HEK293 (cell line): ENCODE data around the gene RFTN1.

Experiments used
- CTCF ChIA-PET: fragments of 350-600 bp; formaldehyde crosslinking; extraction: SDS; loops from one replicate; lab custom pipeline; 2021; ENCODE audit warnings: antibody characterized with exemption; lab: Yijun Ruan, JAX
- POLR2A ChIA-PET: fragments of 300-600 bp; formaldehyde crosslinking; extraction: SDS; loops from one replicate; lab custom pipeline; 2020; ENCODE audit warnings: antibody characterized with exemption, inconsistent platforms; lab: Yijun Ruan, JAX
- H3K27ac ChIP-seq: fragments of 200-500 bp; sonication (Bioruptor generic); 2 replicates; pipeline ENCODE4 v1.5.1; 2014; ENCODE audit warnings: low read depth, low read length, control low read depth, inconsistent platforms; ENCODE audit errors: extremely low read depth
- H3K36me3 ChIP-seq, 2 experiments: fragments of 200-500 bp in 1 of 2; sonication (Bioruptor generic) in 1 of 2; 1 replicate in 1 of 2; 2 replicates in 1 of 2; pipeline ENCODE4 v1.5.1; 2014 to 2017; ENCODE audit warnings: inconsistent platforms in 2 of 2, low read length in 2 of 2; ENCODE audit not compliant: control insufficient read depth in 2 of 2, insufficient read depth in 1 of 2
- H3K4me1 ChIP-seq: fragments of 200-500 bp; sonication (Bioruptor generic); 2 replicates; pipeline ENCODE4 v1.5.1; 2014; ENCODE audit warnings: mild to moderate bottlenecking, low read length, inconsistent platforms; ENCODE audit not compliant: control insufficient read depth, insufficient read depth
- H3K4me3 ChIP-seq: 2 replicates; pipeline ENCODE4 v1.5.1; 2011; ENCODE audit warnings: low read depth, mild to moderate bottlenecking, control low read depth, low read length, moderate library complexity
- H3K9me3 ChIP-seq: fragments of 200-500 bp; sonication (Bioruptor generic); 2 replicates; pipeline ENCODE4 v1.5.1; 2014; ENCODE audit warnings: low read depth, low read length, inconsistent platforms; ENCODE audit not compliant: control insufficient read depth, insufficient read depth
- EGR2 ChIP-seq: fragments of 450-650 bp; formaldehyde crosslinking; IDR thresholded peaks from 2 replicates; pipeline ENCODE4 v1.5.1; 2016; ENCODE audit warnings: low read depth, missing biosample characterization, missing genetic modification characterization
- GLI2 ChIP-seq: fragments of 450-650 bp; formaldehyde crosslinking; IDR thresholded peaks from 2 replicates; pipeline ENCODE4; 2017; ENCODE audit warnings: missing biosample characterization, missing genetic modification characterization, low read depth, borderline replicate concordance
- GLIS2 ChIP-seq: fragments of 450-650 bp; formaldehyde crosslinking; IDR thresholded peaks from 2 replicates; pipeline ENCODE4 v1.5.1; 2016; ENCODE audit warnings: missing biosample characterization, missing genetic modification characterization
- RBAK ChIP-seq: fragments of 450-650 bp; formaldehyde crosslinking; IDR thresholded peaks from 2 replicates; pipeline ENCODE4 v1.5.1; 2016; ENCODE audit warnings: missing biosample characterization, missing genetic modification characterization
- SCRT2 ChIP-seq: fragments of 450-650 bp; formaldehyde crosslinking; IDR thresholded peaks from 2 replicates; pipeline ENCODE4 v1.5.1; 2016; ENCODE audit warnings: missing biosample characterization, missing genetic modification characterization
- ZBTB48 ChIP-seq: fragments of 450-650 bp; formaldehyde crosslinking; IDR thresholded peaks from 2 replicates; pipeline ENCODE4 v1.5.1; 2016; ENCODE audit warnings: missing biosample characterization, missing genetic modification characterization
- ZFP69B ChIP-seq: fragments of 450-650 bp; formaldehyde crosslinking; IDR thresholded peaks from 2 replicates; pipeline ENCODE4 v1.5.1; 2016; ENCODE audit warnings: missing biosample characterization, missing genetic modification characterization
- ZNF138 ChIP-seq: fragments of 450-650 bp; formaldehyde crosslinking; IDR thresholded peaks from 2 replicates; pipeline ENCODE4 v1.5.1; 2016; ENCODE audit warnings: missing biosample characterization, missing genetic modification characterization, borderline replicate concordance
- ZNF140 ChIP-seq: fragments of 450-650 bp; formaldehyde crosslinking; IDR thresholded peaks from 2 replicates; pipeline ENCODE4 v1.5.1; 2016; ENCODE audit warnings: missing biosample characterization, missing genetic modification characterization
- ZNF221 ChIP-seq: fragments of 450-650 bp; formaldehyde crosslinking; IDR thresholded peaks from 2 replicates; pipeline ENCODE4 v1.5.1; 2017; ENCODE audit warnings: missing biosample characterization, missing genetic modification characterization, borderline replicate concordance
- ZNF23 ChIP-seq: fragments of 450-650 bp; formaldehyde crosslinking; IDR thresholded peaks from 2 replicates; pipeline ENCODE4 v1.5.1; 2016; ENCODE audit warnings: missing biosample characterization, missing genetic modification characterization, borderline replicate concordance
- ZNF274 ChIP-seq, 2 experiments: fragments of 200-500 bp in 1 of 2; fragments of 450-650 bp in 1 of 2; sonication (Bioruptor generic) in 1 of 2; formaldehyde crosslinking in 1 of 2; IDR thresholded peaks; 2 replicates each; pipeline versions ENCODE4 v1.5.1 to v1.6.1; 2014 to 2016; ENCODE audit warnings: borderline replicate concordance in 1 of 2, inconsistent platforms in 1 of 2, low read length in 1 of 2, missing biosample characterization in 1 of 2, missing genetic modification characterization in 1 of 2
- ZNF530 ChIP-seq: fragments of 450-650 bp; formaldehyde crosslinking; IDR thresholded peaks from 2 replicates; pipeline ENCODE4 v1.5.1; 2016; ENCODE audit warnings: low read depth, missing biosample characterization, missing genetic modification characterization
- ZNF548 ChIP-seq: fragments of 450-650 bp; formaldehyde crosslinking; IDR thresholded peaks from 2 replicates; pipeline ENCODE4 v1.5.1; 2016; ENCODE audit warnings: missing biosample characterization, missing genetic modification characterization
- ZNF561 ChIP-seq: fragments of 450-650 bp; IDR thresholded peaks from 2 replicates; pipeline ENCODE4 v1.5.1; 2018; ENCODE audit warnings: missing biosample characterization, missing genetic modification characterization, borderline replicate concordance
- ZNF660 ChIP-seq: fragments of 450-650 bp; IDR thresholded peaks from 2 replicates; pipeline ENCODE4 v1.5.1; 2018; ENCODE audit warnings: missing biosample characterization, mild to moderate bottlenecking, missing genetic modification characterization
- TF ChIP-seq, protein P1 (sequence below): fragments of 450-650 bp; formaldehyde crosslinking; IDR thresholded peaks from 2 replicates; pipeline ENCODE4 v1.5.1; 2016; ENCODE audit warnings: missing biosample characterization, missing genetic modification characterization
- TF ChIP-seq, protein P2 (sequence below): fragments of 450-650 bp; formaldehyde crosslinking; IDR thresholded peaks from 2 replicates; pipeline ENCODE4 v1.5.1; 2016; ENCODE audit warnings: missing biosample characterization, missing genetic modification characterization
- TF ChIP-seq, protein P3 (sequence below): fragments of 450-650 bp; IDR thresholded peaks from 2 replicates; pipeline ENCODE4 v1.5.1; 2018; ENCODE audit warnings: missing biosample characterization, missing genetic modification characterization
- TF ChIP-seq, protein P4 (sequence below): fragments of 450-650 bp; formaldehyde crosslinking; IDR thresholded peaks from 2 replicates; pipeline ENCODE4 v1.5.1; 2016; ENCODE audit warnings: missing biosample characterization, missing genetic modification characterization

Gene RFTN1

DNA sequence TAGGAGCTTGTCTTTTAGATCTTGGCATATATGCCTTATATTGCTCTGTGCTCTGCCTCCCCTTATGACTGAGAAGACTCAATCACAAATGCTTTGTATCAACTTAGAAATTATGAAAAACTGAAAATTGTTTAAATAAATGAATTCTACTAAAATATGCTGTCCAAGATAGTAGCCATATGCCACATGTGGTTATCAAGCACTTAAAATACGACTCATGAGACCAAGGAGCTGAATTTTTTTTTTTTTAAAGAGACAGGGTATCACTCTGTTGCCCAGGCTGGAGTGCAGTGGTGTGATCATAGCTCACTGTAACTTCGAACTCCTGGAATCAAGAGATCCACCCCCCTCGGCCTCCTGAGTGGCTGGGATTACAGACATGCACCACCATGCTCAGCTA, 118.3 kb downstream of the RFTN1 start (continued):
- TF ChIP-seq ZNF274 (IDR thresholded peaks at IDR 0.05; ENCODE audit: low read length) (no peak), ZNF274 (tag by site-specific recombination; IDR thresholded peaks at IDR 0.05; ENCODE audit: borderline replicate concordance) (no peak)

DNA sequence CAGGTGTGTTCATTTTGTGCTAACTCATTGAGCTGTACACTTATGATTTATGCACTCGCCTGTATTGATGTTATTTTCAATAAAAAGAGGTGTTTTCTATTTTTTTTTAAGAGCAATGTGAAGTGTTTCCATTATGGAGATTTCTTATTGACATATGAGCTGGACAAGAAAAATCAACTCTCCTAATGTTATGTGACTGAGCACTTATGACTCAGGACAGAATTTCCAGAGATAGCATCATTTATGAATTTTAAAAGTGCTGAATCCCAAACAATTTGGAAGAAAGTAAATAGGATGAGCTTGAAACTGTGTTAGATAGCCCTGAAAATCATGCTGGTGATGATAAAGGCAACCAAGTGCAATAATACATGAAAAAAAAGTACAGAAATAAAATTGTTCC, 118.9 kb downstream of the RFTN1 start:
- Histone ChIP-seq H3K4me3 (no peak overlapping the region), H3K4me1 (peaks cover 5% of the 10 kb centered on the region), H3K27ac (no peak overlapping the region), H3K9me3 (no peaks in the 10 kb centered on the region), H3K36me3 (no peaks in the 10 kb centered on the region)
- CTCF ChIA-PET: no interaction called here
- TF ChIP-seq, protein P1, sequence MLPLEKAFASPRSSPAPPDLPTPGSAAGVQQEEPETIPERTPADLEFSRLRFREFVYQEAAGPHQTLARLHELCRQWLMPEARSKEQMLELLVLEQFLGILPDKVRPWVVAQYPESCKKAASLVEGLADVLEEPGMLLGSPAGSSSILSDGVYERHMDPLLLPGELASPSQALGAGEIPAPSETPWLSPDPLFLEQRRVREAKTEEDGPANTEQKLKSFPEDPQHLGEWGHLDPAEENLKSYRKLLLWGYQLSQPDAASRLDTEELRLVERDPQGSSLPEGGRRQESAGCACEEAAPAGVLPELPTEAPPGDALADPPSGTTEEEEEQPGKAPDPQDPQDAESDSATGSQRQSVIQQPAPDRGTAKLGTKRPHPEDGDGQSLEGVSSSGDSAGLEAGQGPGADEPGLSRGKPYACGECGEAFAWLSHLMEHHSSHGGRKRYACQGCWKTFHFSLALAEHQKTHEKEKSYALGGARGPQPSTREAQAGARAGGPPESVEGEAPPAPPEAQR (tag by site-specific recombination): no peak
- TF ChIP-seq ZBTB48 (tag by site-specific recombination) (no peak), GLIS2 (tag by site-specific recombination) (no peak), ZNF561 (no peak), SCRT2 (tag by site-specific recombination) (no peak), ZNF660 (tag by site-specific recombination) (no peak), RBAK (tag by site-specific recombination) (no peak), EGR2 (tag by site-specific recombination) (no peak), GLI2 (no peak), ZNF138 (tag by site-specific recombination) (no peak), ZNF140 (no peak), ZNF530 (tag by site-specific recombination) (no peak), ZNF548 (no peak), ZNF23 (tag by site-specific recombination) (no peak), ZNF221 (tag by site-specific recombination) (no peak), ZFP69B (no peak)
- TF ChIP-seq, protein P2, sequence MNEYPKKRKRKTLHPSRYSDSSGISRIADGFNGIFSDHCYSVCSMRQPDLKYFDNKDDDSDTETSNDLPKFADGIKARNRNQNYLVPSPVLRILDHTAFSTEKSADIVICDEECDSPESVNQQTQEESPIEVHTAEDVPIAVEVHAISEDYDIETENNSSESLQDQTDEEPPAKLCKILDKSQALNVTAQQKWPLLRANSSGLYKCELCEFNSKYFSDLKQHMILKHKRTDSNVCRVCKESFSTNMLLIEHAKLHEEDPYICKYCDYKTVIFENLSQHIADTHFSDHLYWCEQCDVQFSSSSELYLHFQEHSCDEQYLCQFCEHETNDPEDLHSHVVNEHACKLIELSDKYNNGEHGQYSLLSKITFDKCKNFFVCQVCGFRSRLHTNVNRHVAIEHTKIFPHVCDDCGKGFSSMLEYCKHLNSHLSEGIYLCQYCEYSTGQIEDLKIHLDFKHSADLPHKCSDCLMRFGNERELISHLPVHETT (tag by site-specific recombination): no peak
- TF ChIP-seq, protein P3, sequence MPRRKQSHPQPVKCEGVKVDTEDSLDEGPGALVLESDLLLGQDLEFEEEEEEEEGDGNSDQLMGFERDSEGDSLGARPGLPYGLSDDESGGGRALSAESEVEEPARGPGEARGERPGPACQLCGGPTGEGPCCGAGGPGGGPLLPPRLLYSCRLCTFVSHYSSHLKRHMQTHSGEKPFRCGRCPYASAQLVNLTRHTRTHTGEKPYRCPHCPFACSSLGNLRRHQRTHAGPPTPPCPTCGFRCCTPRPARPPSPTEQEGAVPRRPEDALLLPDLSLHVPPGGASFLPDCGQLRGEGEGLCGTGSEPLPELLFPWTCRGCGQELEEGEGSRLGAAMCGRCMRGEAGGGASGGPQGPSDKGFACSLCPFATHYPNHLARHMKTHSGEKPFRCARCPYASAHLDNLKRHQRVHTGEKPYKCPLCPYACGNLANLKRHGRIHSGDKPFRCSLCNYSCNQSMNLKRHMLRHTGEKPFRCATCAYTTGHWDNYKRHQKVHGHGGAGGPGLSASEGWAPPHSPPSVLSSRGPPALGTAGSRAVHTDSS (tag by site-specific recombination): no peak
- TF ChIP-seq, protein P4, sequence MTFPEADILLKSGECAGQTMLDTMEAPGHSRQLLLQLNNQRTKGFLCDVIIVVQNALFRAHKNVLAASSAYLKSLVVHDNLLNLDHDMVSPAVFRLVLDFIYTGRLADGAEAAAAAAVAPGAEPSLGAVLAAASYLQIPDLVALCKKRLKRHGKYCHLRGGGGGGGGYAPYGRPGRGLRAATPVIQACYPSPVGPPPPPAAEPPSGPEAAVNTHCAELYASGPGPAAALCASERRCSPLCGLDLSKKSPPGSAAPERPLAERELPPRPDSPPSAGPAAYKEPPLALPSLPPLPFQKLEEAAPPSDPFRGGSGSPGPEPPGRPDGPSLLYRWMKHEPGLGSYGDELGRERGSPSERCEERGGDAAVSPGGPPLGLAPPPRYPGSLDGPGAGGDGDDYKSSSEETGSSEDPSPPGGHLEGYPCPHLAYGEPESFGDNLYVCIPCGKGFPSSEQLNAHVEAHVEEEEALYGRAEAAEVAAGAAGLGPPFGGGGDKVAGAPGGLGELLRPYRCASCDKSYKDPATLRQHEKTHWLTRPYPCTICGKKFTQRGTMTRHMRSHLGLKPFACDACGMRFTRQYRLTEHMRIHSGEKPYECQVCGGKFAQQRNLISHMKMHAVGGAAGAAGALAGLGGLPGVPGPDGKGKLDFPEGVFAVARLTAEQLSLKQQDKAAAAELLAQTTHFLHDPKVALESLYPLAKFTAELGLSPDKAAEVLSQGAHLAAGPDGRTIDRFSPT (tag by site-specific recombination): no peak
- POLR2A ChIA-PET: no interaction called here
